Measurements from ENCODE around the gene PLA2G15. TPM values are rescaled to one million over a fixed set of nuclear protein-coding genes. Genes with fewer than 3 reads are reported as not detected.
"Not testable (repeated sequence)": the region's sequence is repeated elsewhere in the genome, so short reads cannot be mapped to it uniquely, and the experiment has no call there.

PLA2G15 gene
- total RNA-seq, 1 donor from 2014 or later, result 25.9 TPM

- Mint-ChIP-seq H3K27ac (ENCODE audit: unreplicated experiment) (peak overlapping the region; percentile 73), H3K4me3 (ENCODE audit: unreplicated experiment) (no peak overlapping the region), H3K4me1 (ENCODE audit: unreplicated experiment) (peaks cover 41% of the 10 kb centered on the region), H3K27me3 (ENCODE audit: unreplicated experiment) (no peaks in the 10 kb centered on the region), H3K36me3 (ENCODE audit: unreplicated experiment) (peaks cover 26% of the 10 kb centered on the region), H3K9me3 (ENCODE audit: unreplicated experiment) (no peaks in the 10 kb centered on the region)
- TF ChIP-seq CTCF (IDR thresholded peaks at IDR 0.05), result no peak
- DNase-seq (ENCODE audit: extremely low spot score, unreplicated experiment), result no peak
These were observed 42.4 kb downstream of the PLA2G15 start for GRCh38 chr16:68287276-68288251.

DNA sequence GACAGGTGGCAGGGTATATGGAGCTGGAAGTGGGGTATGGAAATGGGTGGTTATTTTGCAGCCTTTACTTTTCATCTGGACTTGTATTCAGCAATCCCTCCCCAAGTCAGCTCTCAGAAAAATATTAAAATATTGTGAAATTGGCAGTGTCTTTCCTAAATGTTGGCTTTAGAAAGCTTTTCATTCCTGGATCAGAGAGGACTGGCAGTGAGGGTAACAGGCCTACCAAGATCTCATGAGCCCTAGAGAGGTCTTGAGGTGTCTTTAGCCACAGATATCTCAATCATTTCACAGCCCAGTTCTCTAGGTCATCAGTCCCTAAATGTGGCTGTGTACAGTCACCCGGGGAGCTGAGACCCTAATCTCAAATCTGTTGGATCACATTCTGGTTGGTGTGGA, 43.1 kb downstream of the PLA2G15 start:
- H3K4me1 Mint-ChIP-seq (ENCODE audit: unreplicated experiment), result peaks cover 41% of the 10 kb centered on the region
- DNase-seq (ENCODE audit: extremely low spot score, unreplicated experiment), result no peak
- H3K27me3 Mint-ChIP-seq (ENCODE audit: unreplicated experiment), result no peaks in the 10 kb centered on the region
- TF ChIP-seq CTCF (IDR thresholded peaks at IDR 0.05), result no peak
- H3K9me3 Mint-ChIP-seq (ENCODE audit: unreplicated experiment), result no peaks in the 10 kb centered on the region
- H3K36me3 Mint-ChIP-seq (ENCODE audit: unreplicated experiment), result peaks cover 21% of the 10 kb centered on the region
- peak overlapping the region; percentile 73 for H3K27ac Mint-ChIP-seq (ENCODE audit: unreplicated experiment)
- H3K4me3 Mint-ChIP-seq (ENCODE audit: unreplicated experiment), result no peak overlapping the region

DNA sequence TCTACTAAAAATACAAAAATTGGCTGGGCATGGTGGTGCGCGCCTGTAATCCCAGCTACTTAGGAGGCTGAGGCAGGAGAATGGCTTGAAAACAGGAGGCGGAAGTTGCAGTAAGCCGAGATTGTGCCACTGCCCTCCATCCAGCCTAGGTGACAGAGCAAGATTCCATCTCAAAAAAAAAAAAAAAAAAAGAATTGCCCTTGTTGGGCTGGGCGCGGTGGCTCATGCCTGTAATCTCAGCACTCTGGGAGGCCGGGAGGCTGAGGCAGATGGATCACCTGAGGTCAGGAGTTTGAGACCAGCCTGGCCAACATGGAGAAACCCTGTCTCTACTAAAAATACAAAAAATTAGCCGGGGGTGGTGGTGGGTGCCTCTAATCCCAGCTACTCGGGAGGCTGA, 43.6 kb downstream of the PLA2G15 start:
- not testable (repeated sequence) for H3K27me3 Mint-ChIP-seq (ENCODE audit: unreplicated experiment)

DNA sequence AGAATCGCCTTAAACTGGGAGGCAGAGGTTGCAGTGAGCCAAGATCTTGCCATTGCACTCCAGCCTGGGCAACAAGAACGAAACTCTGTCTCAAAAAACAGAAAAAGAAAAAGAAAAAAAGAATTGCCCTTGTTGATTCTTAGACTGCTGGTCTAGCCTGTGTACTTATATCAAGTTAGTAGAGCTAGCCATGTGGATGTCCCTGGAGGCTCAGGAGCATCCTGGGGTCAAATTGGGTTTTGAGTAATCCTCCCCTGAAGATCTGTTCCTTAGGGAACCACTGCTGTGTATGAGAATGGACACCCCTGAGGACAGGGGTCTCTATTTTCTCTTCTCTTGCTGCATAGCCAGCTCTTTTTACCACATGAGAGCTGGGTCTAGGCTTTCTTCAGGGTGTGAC, 44.0 kb downstream of the PLA2G15 start:
- Mint-ChIP-seq H3K4me3 (ENCODE audit: unreplicated experiment) (no peak overlapping the region), H3K9me3 (ENCODE audit: unreplicated experiment) (no peaks in the 10 kb centered on the region), H3K27me3 (ENCODE audit: unreplicated experiment) (no peaks in the 10 kb centered on the region), H3K4me1 (ENCODE audit: unreplicated experiment) (peaks cover 41% of the 10 kb centered on the region), H3K27ac (ENCODE audit: unreplicated experiment) (peak overlapping the region; percentile 77), H3K36me3 (ENCODE audit: unreplicated experiment) (peaks cover 25% of the 10 kb centered on the region)
- no peak for DNase-seq (ENCODE audit: extremely low spot score, unreplicated experiment)
- TF ChIP-seq CTCF (IDR thresholded peaks at IDR 0.05), result no peak

More for the DNA sequence above, 43.6 kb downstream of the PLA2G15 start:
- not testable (repeated sequence) for H3K27ac Mint-ChIP-seq (ENCODE audit: unreplicated experiment); H3K4me3 Mint-ChIP-seq (ENCODE audit: unreplicated experiment); H3K9me3 Mint-ChIP-seq (ENCODE audit: unreplicated experiment); DNase-seq (ENCODE audit: extremely low spot score, unreplicated experiment)
- Mint-ChIP-seq H3K4me1 (ENCODE audit: unreplicated experiment) (peaks cover 41% of the 10 kb centered on the region), H3K36me3 (ENCODE audit: unreplicated experiment) (peaks cover 24% of the 10 kb centered on the region)

DNA sequence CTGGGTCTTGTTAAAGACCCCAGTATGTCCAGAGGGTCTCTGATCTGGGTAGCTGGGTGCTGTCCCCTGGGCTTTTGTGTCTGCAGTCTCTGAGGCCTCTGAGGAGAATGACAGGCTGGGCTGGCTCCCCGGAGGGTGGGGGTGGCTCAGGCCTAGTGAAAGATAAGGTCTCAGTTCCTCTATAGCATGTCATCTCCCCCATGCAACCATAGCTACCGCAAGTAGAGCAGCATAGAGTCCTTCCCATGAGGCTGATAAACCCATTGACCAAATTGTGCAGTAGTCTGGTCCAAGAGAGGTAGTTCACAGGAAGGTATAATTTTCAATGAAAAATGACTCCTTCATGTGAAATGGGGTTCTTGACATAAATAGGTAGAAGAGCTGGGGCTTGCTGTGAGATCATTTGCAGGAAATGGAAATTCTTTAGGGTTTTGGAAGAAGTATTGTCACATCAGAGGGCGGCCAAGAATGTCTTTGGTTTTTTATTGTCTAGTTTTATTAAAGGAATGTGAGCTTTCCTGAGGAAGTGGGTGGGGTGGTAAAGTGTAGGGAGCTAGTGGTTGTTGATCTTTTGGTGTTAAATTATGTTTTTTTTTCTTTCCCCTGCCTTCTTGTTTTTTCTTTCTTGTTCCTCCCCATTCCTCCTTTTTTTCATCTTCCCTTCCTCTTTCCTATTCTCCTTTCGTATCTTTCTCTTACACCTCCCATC, 44.6 kb downstream of the PLA2G15 start:
- DNase-seq (ENCODE audit: extremely low spot score, unreplicated experiment), result no peak
- Mint-ChIP-seq H3K27ac (ENCODE audit: unreplicated experiment) (peak overlapping the region; percentile 77), H3K4me1 (ENCODE audit: unreplicated experiment) (peaks cover 41% of the 10 kb centered on the region), H3K9me3 (ENCODE audit: unreplicated experiment) (no peaks in the 10 kb centered on the region), H3K4me3 (ENCODE audit: unreplicated experiment) (no peak overlapping the region), H3K36me3 (ENCODE audit: unreplicated experiment) (peaks cover 27% of the 10 kb centered on the region), H3K27me3 (ENCODE audit: unreplicated experiment) (no peaks in the 10 kb centered on the region)
- no peak for TF ChIP-seq CTCF (IDR thresholded peaks at IDR 0.05)
